GM18868 (cell line): Measurements from ENCODE around the gene JSRP1.

Experiments used
- ATAC-seq: cut with Tn5 transposase; IDR thresholded peaks from one replicate; pipeline ENCODE4 v1.9.1; 2021; ENCODE audit warnings: mild to moderate bottlenecking, moderate library complexity; ENCODE audit not compliant: unreplicated experiment

The JSRP1 gene

DNA sequence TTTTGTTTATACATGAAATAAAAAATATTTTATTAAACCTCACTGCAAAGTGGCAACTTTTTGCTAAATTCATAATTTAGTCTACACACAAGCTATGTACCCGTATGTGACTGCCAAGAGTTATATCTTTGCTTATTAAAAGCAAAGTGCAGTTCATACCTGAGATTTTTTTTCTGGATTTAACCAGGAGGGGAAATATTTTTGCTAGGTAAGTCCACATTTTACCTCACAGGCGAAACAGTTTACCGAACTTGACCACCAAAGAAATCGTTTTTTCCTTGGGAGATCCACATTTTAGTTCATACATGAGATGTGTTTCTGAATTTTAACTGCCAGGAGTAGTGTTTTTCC is 12.2 kb upstream of the JSRP1 start:
- ATAC-seq: no peak

DNA sequence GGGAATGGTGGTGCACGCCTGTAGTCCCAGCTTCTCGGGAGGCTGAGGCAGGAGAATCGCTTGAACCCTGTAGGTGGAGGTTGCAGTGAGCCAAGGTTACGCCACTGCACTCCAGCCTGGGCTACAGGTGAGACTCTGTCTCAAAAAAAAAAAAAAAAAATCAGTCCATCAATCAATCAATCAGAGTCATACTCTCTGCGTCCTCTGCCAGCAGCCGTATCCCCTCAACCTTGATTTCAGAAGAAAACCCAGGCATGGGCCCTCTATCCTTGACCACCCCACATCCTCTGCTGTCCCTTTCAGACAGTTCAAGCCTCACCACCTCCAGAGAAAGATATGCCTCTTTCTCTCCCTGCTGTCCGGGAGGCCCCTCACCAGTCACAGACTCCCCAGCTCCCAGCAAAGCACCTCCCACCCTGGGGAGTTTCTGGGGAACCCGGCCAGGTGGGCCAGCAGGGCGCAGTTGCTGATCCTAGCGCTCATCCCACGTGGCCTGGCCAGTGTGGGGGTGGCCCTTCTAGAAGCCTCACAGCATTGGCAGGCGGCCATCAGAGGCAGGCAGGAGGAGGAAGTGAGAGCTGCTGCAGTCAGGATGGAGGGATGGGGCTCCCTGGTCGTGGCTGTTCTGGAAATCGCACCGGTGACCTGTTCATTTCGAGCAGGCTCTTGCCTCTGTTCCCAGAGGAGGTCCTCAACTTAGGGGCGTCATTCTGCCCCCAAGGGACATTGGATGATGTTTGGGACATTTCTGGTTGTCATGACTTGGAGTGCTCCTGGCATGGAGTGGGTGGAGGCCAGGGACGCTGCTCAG is 10.2 kb upstream of the JSRP1 start:
- no peak for ATAC-seq

DNA sequence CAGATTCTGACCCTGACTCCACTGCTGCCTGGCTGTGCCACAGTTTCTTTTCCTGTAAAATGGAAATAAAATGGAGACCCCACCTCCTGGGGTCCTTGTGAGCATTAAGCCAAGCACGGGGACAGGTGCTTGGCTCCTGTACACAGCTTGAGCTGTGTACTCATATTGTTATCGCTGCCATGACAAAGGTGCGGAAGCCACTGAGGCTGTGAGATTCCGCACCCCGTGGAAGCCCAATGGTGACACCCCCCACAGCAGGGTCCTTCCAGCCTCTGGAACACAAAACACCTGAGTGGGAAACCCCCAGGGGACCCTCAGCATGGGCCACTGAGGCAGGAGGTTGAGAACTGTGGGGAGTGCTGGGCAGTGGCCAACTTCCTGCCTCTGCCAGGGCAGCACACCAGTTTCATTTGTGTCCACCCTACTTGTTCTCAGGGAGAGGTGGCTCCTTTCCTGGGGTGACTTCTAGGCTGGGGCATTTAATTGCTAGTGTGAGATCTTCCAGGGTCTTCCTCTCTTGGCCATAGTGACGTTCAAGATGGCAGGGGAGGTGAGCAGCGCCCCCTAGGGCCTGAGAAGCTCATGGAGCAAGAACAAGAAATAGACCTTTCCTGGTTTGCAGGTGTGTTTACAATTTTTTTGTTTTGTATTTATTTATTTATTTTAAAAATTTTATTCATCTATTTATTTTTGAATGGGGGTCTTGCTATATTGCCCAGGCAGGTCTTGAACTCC is 5.4 kb upstream of the JSRP1 start:
- no peak for ATAC-seq

DNA sequence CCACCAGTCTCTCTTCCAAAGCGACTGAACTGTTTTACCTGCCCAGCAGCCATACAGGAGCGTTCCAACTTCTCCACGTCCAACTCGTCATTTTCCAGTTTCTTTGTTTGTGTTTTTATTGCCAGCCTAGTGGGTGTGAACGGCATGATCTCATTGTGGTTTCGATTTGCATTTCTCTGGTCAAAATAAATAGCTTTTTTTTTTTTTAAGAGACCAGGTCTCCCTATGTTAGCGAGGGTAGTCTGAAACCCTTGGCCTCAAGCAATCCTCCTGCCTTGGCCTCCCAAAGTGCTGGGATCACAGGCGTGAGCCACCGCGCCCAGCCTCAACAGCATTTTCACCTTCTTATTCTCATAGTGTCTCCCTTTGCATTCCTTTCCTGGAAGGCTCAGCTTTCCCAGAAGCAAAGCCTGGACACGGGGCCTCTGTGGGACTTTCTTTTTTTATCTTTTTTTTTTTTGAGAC is 4.2 kb upstream of the JSRP1 start:
- no peak for ATAC-seq

DNA sequence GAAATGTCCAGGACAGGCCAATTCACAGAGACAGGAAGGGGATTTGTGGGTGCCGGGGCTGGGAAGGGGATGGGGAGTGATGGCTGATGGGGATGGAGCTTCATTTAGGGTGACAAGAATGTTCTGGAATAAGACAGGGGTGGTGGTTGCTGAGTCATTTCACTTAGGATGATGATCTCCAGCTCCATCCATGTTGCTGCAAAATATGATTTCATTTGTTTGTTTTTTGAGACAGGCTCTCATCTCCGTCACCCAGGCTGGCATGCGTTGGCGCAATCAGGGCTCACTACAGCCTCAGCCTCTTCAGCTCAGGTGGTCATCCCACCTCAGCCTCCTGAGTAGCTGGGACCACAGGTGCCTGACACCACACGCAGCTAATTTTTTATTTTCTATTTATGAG is 3.1 kb upstream of the JSRP1 start:
- ATAC-seq: no peak

DNA sequence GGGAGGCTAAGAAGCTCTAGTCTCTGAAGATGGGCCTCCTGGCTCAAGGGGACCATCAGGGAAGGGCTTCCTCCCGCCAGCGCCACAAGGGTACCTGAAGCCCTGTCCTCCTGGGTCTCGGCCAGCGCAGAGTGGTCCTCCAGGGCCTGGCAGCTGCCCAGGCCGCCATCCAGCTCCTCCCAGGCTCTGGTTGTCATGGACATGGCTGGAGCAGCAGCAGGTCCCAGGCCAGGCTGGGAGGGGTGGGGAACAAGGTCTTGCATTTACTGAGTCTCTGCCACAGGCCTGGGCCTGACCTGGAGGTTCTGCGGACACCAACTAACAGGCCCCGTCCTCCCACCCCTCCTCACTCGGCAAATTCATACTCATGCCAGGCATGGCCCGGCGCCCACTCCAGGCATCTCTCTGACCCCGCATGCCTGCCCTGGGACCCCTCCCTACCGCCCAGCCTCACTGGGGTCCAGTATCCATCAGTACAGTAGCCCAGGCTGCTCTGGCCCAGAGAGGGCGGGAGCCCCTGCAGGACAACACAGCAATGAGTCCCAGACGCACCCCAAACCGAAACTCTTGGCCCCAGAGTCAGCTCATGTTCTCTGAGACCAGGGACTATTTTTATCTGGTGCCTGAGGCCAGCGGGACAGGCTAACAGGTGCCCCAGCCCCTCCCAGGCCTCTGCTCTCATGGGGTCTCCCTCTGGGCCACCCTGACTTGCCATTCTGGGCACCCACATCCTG is 938 bp downstream of the JSRP1 start:
- no peak for ATAC-seq

DNA sequence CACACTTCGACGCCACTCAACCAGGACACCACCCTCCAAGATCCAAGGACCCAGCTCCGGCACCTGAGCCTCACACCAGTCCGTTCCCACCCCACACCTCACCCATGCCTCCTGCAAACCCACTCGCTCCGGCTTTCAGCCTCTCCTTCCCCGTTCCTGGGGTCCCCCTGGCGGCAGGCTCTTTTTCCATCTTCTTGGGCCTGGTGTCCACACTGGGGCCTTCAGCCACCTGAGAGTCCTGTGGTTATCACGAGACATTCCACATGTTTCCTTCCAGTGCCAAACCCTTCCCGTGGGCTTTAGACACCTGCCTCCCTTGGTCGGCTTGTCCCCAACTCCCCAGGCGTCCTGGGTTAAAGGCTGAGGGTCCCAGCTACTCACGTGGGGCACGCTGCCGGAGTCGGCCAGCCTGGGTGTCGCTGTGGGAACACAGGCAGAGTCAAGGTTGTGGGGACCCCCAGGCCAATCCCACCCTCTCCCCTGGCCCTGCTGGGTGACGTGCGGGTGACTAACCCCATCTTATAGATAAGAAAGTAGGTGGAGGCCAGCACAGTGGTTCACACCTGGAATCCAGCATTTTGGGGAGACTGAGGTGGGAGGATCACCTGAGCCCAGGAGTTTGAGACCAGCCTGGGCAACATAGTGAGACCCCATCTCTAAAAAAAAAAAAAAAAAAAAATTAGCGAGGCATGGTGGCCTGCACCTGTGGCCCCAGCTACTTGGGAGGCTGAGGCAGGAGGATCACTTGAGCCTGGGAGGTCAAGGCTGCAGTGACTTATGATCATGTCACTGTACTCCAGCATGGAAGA is 1.9 kb downstream of the JSRP1 start:
- no peak for ATAC-seq

DNA sequence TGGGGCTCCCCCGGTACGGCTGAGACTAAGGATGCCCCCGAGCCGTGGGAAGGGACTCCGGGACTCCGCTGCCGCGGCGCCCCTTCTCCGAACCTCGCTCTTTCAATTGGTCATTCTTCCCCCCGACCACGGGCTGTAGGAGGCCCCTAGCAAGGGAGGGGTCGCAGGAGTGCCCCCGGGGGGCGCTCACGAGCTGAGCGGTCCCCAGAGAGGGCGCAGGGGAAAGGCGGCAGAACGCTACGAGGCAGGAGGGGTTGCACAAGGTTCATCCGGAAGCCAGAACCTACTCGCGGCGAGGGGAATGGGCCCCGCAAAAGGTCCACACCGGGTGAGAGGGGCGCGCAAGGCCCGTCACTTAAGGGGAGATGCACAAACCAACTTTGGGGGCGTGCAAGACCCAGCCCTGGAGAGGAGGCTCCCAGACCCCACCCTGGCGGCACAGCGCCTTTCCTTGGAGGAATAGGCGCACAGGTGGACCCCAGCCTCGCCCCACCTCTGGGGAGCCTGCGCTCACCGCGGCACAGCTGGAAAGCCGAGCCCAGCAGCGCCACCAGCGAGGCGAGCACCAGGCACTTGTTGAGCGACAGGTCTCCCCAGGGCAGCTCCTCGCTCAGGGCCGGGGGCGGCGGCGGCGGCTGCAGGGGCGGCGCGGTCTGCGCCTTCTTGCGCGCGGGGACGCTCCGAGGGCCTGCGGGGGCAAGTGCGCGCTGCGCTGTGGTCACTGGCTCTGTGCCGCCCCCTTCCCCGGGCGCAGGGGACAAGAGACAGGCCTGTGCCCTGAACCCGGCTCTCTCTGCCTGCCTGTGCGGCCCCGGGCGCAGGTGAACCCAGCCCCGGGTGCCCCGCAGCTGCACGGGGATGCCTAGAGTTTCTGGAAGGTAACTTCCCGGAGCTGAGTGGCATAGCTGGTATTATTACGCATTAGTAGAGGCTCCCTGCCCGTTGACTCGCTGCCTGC is 2.8 kb downstream of the JSRP1 start:
- no peak for ATAC-seq

DNA sequence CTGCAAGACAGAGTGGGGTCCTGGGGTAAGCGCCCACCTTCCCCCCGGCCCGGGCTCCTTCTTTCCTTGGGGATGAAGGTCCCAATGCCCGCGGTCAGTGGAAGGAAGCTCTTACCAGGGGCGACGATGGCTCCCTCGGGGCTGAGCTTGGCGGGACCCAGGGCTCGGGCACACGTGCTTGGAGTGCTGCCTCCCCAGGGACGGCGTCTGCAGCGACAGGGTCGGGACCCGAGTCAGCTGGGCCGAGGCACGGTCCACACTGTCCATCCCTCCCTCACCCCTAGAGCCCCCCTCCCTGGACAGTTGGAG is 3.5 kb downstream of the JSRP1 start:
- ATAC-seq: no peak

DNA sequence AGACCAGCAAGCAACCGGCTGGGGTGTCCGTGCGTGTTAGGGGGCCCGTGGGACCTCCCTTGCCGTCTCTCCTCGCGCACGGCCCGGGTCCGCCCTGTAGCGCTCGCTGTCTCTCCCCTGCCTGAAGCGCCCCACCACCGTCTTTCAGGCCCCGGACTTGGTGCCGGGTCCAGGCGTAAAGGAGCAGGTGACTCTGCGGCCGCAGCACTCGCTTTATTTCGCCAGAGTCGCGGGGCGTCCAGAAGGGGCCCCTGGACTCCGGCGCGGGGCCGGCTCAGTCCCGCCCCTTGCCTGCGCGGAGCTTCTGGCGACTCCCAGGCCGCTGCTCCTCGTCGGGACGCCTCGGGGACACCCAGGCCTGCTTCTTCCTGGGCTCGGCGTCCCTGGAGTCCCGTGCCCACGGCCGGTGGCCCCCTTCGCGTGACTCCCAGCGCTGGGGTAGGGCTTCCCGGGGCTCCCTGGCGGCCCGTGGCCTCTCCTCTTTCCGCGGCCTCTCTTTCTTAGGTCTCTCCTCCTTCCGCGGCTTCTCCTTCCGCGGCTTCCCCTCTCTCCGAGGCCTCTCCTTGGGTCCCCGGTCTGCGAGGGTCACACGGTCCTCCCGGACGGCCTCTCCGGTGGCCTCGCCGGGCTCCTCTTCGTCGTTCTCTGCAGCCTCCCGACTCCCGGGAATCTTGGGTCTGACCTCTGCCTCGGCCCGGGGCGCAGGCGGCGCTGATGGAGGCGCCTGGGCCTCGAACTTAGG is 4.0 kb downstream of the JSRP1 start:
- ATAC-seq: no peak

DNA sequence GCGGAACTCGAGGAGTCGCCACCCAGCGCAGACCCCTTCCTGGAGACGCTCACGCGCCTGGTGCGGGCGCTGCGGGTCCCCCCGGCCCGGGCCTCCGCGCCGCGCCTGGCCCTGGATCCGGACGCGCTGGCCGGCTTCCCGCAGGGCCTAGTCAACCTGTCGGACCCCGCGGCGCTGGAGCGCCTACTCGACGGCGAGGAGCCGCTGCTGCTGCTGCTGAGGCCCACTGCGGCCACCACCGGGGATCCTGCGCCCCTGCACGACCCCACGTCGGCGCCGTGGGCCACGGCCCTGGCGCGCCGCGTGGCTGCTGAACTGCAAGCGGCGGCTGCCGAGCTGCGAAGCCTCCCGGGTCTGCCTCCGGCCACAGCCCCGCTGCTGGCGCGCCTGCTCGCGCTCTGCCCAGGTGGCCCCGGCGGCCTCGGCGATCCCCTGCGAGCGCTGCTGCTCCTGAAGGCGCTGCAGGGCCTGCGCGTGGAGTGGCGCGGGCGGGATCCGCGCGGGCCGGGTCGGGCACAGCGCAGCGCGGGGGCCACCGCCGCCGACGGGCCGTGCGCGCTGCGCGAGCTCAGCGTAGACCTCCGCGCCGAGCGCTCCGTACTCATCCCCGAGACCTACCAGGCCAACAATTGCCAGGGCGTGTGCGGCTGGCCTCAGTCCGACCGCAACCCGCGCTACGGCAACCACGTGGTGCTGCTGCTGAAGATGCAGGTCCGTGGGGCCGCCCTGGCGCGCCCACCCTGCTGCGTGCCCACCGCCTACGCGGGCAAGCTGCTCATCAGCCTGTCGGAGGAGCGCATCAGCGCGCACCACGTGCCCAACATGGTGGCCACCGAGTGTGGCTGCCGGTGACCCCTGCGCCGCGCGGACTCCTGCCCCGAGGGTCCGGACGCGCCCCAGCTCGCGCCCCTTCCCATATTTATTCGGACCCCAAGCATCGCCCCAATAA is 4.8 kb downstream of the JSRP1 start:
- no peak for ATAC-seq

DNA sequence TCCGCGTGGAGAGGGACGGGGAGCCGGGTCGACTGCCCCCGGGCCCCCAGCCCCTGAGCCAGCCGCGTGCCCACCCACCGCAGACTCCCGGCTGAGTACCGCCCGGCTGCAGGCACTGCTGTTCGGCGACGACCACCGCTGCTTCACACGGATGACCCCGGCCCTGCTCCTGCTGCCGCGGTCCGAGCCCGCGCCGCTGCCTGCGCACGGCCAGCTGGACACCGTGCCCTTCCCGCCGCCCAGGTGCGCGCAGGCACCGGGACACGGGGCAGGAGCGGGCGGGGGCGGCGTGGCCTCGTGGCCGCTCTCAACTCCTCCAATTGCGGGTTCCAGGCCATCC is 5.5 kb downstream of the JSRP1 start:
- no peak for ATAC-seq

DNA sequence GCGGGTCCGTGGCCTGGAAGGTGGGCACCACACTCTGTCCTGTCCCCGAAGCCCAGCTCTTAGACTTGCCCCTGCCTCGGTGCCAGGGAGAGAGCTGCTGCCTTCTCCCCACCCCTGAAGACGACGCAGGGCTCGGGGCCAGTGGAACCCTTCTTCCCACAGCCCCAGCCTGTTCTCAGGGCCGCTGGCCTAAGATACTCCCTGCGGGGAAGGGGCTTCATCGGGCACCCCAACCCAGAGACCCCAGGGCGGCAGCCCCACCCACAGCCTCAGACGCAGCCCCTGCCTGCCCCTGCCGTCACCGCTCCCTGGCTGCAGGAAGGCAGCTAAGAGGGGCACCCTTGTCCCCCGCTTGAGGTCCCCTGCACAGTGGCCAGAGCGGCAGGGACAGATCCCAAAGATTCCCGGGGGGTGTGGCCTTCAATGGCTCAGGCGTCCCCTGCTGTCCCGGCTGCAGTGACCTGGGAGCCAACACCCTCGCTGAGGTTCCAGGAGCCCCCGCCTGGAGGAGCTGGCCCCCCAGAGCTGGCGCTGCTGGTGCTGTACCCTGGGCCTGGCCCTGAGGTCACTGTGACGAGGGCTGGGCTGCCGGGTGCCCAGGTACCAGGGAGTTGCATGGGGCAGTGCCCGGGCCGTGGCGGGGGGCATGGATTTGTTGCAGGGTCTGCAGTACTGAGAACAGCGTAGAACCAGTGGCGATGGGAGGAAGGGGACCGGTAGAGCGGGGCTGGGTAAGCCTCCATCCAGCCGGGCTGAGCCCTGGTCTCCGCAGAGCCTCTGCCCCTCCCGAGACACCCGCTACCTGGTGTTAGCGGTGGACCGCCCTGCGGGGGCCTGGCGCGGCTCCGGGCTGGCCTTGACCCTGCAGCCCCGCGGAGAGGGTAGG is 6.1 kb downstream of the JSRP1 start:
- no peak for ATAC-seq

DNA sequence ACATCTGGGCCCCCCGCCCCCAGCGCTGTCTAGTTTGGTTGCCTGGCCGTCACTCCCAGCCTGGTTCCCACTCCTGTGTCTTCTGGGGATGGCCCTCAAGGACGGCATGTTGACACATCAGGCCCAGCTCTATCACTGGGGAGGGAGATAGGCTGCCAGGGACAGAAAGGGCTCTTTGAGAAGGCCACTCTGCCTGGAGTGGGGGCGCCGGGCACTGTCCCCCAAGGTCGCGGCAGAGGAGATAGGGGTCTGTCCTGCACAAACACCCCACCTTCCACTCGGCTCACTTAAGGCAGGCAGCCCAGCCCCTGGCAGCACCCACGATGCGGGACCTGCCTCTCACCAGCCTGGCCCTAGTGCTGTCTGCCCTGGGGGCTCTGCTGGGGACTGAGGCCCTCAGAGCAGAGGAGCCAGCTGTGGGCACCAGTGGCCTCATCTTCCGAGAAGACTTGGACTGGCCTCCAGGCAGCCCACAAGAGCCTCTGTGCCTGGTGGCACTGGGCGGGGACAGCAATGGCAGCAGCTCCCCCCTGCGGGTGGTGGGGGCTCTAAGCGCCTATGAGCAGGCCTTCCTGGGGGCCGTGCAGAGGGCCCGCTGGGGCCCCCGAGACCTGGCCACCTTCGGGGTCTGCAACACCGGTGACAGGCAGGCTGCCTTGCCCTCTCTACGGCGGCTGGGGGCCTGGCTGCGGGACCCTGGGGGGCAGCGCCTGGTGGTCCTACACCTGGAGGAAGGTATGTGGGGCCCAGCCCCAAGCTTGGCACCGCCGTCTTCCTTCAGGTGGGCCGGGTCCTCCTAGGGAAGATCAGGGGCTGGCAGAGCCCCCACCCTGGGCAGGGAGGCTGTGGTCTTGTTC is 7.0 kb downstream of the JSRP1 start, which contains the start of gene AMH:
Gene AMH, plus strand, starts transcription at position 314 of the 857 bp plus-strand sequence. Its CDS starts 10 bp downstream, at position 324.
- no peak for ATAC-seq

DNA sequence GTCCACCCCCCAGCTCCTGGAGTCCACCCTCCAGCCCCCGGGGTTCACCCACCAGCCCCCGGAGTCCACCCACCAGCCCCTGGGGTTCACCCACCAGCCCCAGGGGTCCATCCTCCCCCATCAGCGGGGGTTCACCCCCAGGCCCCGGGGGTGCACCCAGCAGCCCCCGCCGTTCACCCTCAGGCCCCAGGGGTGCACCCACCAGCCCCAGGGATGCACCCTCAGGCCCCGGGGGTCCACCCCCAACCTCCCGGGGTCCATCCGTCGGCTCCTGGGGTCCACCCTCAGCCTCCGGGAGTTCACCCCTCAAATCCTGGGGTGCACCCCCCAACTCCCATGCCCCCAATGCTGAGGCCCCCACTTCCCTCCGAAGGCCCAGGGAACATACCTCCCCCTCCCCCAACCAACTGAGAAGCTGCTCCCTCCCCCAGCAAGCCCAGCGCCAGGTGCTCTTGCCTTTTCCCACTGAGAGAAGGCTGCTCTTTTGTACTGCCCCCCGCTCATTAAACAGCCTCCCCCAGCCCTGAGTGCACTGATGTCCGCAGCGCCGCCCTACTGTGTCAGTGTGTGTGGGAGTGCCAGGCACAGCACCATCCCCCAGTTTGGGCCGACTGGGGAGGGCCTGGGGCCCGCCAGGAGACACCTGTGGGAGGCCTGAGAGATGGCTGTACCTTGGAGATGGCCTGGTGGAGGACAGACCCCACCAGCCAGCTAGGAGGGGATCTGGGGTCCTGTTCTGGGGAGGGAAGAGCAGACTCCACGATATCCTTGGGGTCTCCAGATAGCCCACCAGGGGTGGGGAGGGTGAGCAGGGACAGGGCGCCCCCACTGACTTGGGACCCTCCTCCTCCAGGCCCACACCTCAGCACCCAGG is 7.8 kb downstream of the JSRP1 start:
- no peak for ATAC-seq
